GM19351 (cell line): ENCODE data around the gene PIGS.

Source experiments
- ATAC-seq: cut with Tn5 transposase; IDR thresholded peaks from one replicate; pipeline ENCODE4 v1.9.1; 2021; ENCODE audit warnings: mild to moderate bottlenecking, moderate library complexity; ENCODE audit not compliant: unreplicated experiment

Gene PIGS

GRCh38 chr17:28511858-28512461, 59.4 kb downstream of the PIGS start:
- no peak for ATAC-seq

- ATAC-seq: no peak
Observed at GRCh38 chr17:28509789-28510188, 61.5 kb downstream of the PIGS start.

DNA sequence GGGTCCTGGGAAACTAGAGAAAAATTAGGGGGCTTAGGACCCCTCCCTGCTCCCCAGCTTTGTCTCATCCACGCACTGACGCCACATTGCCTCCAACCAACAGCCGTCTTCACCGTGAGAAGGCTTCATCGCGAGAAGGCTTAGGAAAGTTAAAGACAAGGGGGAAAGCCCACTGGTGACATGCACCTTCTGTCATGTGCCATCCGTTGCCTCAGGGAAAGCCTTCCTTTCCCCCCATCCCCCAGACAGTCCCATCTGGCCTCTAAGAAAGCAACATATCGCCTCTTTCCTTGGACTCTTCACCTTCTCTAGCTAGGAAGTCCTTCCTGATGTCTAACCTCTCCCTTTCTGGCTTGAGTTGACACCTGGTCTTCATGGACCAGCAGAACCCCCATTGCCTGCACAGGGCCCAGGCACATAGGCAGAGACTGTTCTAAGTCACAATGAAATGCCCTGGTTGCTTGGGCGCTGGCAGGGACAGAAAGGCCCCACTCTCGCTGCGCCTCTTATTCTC, 63.1 kb downstream of the PIGS start:
- no peak for ATAC-seq

GRCh38 chr17:28507567-28508203, 63.6 kb downstream of the PIGS start:
- no peak for ATAC-seq

- no peak for ATAC-seq
Observed at GRCh38 chr17:28506763-28507487, 64.4 kb downstream of the PIGS start.

GRCh38 chr17:28505986-28506665, 65.2 kb downstream of the PIGS start, which contains the start of gene FOXN1:
TSS of gene FOXN1 (plus strand) at chr17:28506348. CDS start at chr17:28523970, 17,622 bp downstream.
- ATAC-seq: no peak

DNA sequence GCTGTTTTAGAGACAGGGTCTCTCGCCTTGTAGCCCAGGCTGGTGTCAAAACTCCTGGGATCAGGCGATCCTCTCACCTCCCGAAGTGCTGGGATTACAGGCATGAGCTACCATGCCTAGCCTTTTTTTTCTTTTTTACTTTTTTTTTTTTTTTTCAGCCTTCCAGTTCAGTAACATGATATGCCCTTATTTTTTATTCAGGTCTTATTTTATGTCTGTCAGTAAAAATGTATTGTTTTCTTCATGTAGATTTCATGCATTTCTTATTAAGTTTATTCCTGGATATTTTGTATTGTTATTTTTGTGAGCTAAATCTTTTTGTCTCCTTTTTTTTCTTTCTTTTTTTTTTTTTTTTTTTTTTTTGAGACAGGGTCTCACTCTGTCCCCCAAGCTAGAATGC, 67.9 kb downstream of the PIGS start:
- no peak for ATAC-seq
